K562 (cell line): ENCODE data around the gene PPP1R37. TPM values are rescaled to one million over a fixed set of nuclear protein-coding genes. Genes with fewer than 3 reads are reported as not detected.

Experiments used
- CEBPG ChIP-seq, 3 experiments: fragments of 200-800 bp in 1 of 3; sonication (Bioruptor generic) in 1 of 3; sonication (generic) in 1 of 3; formaldehyde crosslinking in 1 of 3; IDR thresholded peaks in 2 of 3; conservative IDR thresholded peaks in 1 of 3; 2 replicates each; pipeline versions ENCODE4 v1.6.1 to v1.8.0; 2016 to 2022; ENCODE audit warnings: missing compliant biosample characterization in 2 of 3, missing genetic modification characterization in 2 of 3, mild to moderate bottlenecking in 1 of 3, missing genetic modification reagents in 1 of 3
- CEBPZ ChIP-seq: fragments of 150-350 bp; IDR thresholded peaks from 2 replicates; pipeline ENCODE4 v1.6.1; 2014; ENCODE audit warnings: low read depth, mild to moderate bottlenecking, low read length, borderline replicate concordance
- EWSR1 ChIP-seq: fragments of 450-650 bp; IDR thresholded peaks from 2 replicates; pipeline ENCODE4 v1.6.1; 2018; ENCODE audit warnings: borderline replicate concordance, mild to moderate bottlenecking, low read depth, moderate library complexity; ENCODE audit not compliant: partially characterized antibody
- MEF2A ChIP-seq: IDR thresholded peaks from 2 replicates; pipeline ENCODE4 v1.6.1; 2011; ENCODE audit warnings: low read depth, mild to moderate bottlenecking, low read length, moderate library complexity; ENCODE audit not compliant: control insufficient read depth
- PTRF ChIP-seq: fragments of 450-650 bp; IDR thresholded peaks from 2 replicates; pipeline ENCODE4 v1.6.1; 2016; ENCODE audit warnings: mild to moderate bottlenecking, missing genetic modification characterization, missing compliant biosample characterization
- RHOXF2B ChIP-seq: fragments of 250-450 bp; sonication (Bioruptor Pico); conservative IDR thresholded peaks from 2 replicates; pipeline ENCODE4 v1.5.1; 2021
- SAFB ChIP-seq: fragments of 200-400 bp; formaldehyde crosslinking; IDR thresholded peaks from 2 replicates; pipeline ENCODE4 v1.6.1; 2017; ENCODE audit warnings: low read depth, low read length, borderline replicate concordance
- SMAD4 ChIP-seq: fragments of 250-450 bp; sonication (Bioruptor Pico); conservative IDR thresholded peaks from 2 replicates; pipeline ENCODE4 v1.8.0; 2021; ENCODE audit warnings: inconsistent platforms, mild to moderate bottlenecking, moderate library complexity
- STAT5A ChIP-seq: IDR thresholded peaks from 2 replicates; pipeline ENCODE4 v1.6.1; 2012; ENCODE audit warnings: low read length, inconsistent platforms, borderline replicate concordance
- U2AF1 ChIP-seq: fragments of 200-400 bp; formaldehyde crosslinking; optimal IDR thresholded peaks from 2 replicates; pipeline ENCODE3; 2017; ENCODE audit warnings: mild to moderate bottlenecking, low read depth, low read length, moderate library complexity
- USF2 ChIP-seq: sonication (generic); formaldehyde crosslinking; IDR thresholded peaks from 2 replicates; pipeline ENCODE4 v1.5.0; 2020; ENCODE audit warnings: missing genetic modification reagents
- XRCC4 ChIP-seq: IDR thresholded peaks from one replicate; pipeline ENCODE4 v1.6.1; 2011; ENCODE audit not compliant: insufficient read depth, insufficient read length; ENCODE audit errors: extremely low read depth
- ZBTB5 ChIP-seq: fragments of 450-650 bp; IDR thresholded peaks from 2 replicates; pipeline ENCODE4 v1.6.1; 2017; ENCODE audit warnings: antibody characterized with exemption
- ZBTB8A ChIP-seq: fragments of 450-650 bp; IDR thresholded peaks from 2 replicates; pipeline ENCODE4 v1.6.1; 2018; ENCODE audit warnings: mild to moderate bottlenecking, moderate library complexity; ENCODE audit not compliant: partially characterized antibody
- polyA plus RNA-seq, 8 experiments: library from polyadenylated mRNA; depleted of rRNA in 4 of 8; stranded (reverse) in 5 of 8; unstranded in 3 of 8; fragments of >200 nt; fragmentation: Nextera tagmentation in 2 of 8; fragmentation: Illumina TruSeq in 1 of 8; extraction: Ambion mirVana in 2 of 8; extraction: Trizol in 1 of 8; gene quantifications; 2 replicates each; pipeline versions ENCODE4 v1.2.1 to v1.2.3, GENCODE V29; 2011 to 2014; ENCODE audit warnings: inconsistent platforms in 1 of 8, missing spikeins in 1 of 8
- total RNA-seq, 7 experiments: library from RNA; depleted of rRNA in 6 of 7; stranded (reverse); fragments of >200 nt in 6 of 7; fragmentation: Illumina TruSeq in 2 of 7; extraction: Trizol in 2 of 7; gene quantifications; 2 replicates each; pipeline versions ENCODE4 v1.2.1 to v1.2.3, GENCODE V29; 2011 to 2021; ENCODE audit warnings: low replicate concordance in 1 of 7
- TF ChIP-seq, protein P1 (sequence below): fragments of 250-450 bp; sonication (Bioruptor Pico); IDR thresholded peaks from 2 replicates; pipeline ENCODE4 v1.5.1; 2021; ENCODE audit warnings: mild to moderate bottlenecking
- TF ChIP-seq, protein P2 (sequence below), 2 experiments: fragments of 450-650 bp; conservative IDR thresholded peaks; 2 replicates each; pipeline ENCODE4 v1.6.1; 2017; ENCODE audit warnings: mild to moderate bottlenecking in 2 of 2, moderate library complexity in 2 of 2

The PPP1R37 gene
- total and polyA plus RNA-seq, 9 of the 15 experiments (the other 6 are each of a cell fraction or from before 2014, with no cell fraction given) = 0.04 to 20.3 (median 7.3) TPM

DNA sequence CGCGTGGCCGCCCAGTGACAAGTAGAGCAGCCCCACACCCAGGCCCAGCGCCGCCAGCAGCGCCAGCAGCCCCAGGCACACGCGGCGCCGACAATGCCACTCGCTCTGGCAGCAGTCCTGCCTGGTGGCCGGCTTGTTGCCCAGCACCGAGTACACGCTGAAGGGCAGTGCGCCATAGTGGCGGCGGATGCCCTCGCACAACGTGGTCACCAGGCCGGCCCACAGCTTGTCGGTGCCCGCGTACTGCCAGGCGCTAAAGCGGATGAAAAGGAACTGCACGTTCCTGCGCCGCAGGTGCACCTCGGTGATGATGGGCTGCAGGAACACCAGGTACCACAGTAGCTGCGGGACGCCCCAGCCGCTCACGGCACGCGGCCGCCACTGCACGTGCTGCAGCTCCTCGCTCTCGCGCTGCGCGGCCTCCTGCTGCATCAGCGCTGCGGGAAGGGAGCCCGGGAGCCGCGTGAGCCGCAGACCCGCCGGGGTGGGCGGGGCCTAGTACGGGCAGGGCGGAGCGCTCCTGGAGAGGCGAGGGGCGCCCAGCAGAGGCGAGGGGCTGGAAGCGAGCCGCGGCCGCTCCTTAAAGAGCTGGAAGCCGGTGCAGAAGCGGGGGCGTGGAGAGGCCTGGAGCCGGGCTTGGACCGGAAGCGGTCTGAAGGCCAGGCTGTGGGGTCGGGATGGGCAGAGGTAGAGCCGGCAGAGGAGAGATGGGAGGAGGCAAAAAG, 60.5 kb downstream of the PPP1R37 start (continued):
- TF ChIP-seq CEBPZ (no peak), CEBPG (CRISPR knock-in tag; IDR thresholded peaks at IDR 0.05) (no peak), CEBPG (tag; conservative IDR thresholded peaks at IDR 0.05 in 1 of 2, IDR thresholded peaks at IDR 0.05 in 1 of 2) (no peak), XRCC4 (no peak), SMAD4 (no peak), EWSR1 (no peak), SAFB (no peak), RHOXF2B (CRISPR knock-in tag) (no peak), STAT5A (no peak), ZBTB5 (no peak), PTRF (tag) (no peak), ZBTB8A (no peak), USF2 (CRISPR knock-in tag) (no peak), MEF2A (no peak), U2AF1 (no peak)
- TF ChIP-seq, protein P1, sequence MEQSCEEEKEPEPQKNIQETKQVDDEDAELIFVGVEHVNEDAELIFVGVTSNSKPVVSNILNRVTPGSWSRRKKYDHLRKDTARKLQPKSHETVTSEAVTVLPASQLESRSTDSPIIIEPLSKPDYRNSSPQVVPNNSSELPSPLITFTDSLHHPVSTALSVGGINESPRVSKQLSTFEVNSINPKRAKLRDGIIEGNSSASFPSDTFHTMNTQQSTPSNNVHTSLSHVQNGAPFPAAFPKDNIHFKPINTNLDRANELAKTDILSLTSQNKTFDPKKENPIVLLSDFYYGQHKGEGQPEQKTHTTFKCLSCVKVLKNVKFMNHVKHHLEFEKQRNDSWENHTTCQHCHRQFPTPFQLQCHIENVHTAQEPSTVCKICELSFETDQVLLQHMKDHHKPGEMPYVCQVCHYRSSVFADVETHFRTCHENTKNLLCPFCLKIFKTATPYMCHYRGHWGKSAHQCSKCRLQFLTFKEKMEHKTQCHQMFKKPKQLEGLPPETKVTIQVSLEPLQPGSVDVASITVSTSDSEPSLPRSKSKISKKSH (CRISPR knock-in tag) = no peak
- TF ChIP-seq, protein P2, sequence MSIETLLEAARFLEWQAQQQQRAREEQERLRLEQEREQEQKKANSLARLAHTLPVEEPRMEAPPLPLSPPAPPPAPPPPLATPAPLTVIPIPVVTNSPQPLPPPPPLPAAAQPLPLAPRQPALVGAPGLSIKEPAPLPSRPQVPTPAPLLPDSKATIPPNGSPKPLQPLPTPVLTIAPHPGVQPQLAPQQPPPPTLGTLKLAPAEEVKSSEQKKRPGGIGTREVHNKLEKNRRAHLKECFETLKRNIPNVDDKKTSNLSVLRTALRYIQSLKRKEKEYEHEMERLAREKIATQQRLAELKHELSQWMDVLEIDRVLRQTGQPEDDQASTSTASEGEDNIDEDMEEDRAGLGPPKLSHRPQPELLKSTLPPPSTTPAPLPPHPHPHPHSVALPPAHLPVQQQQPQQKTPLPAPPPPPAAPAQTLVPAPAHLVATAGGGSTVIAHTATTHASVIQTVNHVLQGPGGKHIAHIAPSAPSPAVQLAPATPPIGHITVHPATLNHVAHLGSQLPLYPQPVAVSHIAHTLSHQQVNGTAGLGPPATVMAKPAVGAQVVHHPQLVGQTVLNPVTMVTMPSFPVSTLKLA (conservative IDR thresholded peaks at IDR 0.05) = peak in 1 of 2 experiments; percentile 68; a peak in 2 of 4 replicates
